Adipocyte (in vitro differentiated cells): ENCODE data around the gene C1QTNF9.
"Not testable (repeated sequence)": the region's sequence is repeated elsewhere in the genome, so short reads cannot be mapped to it uniquely, and the experiment has no call there.

Experiments used
- DNase-seq: peaks from one replicate; pipeline ENCODE4 v3.0.0-alpha.2; 2015; ENCODE audit warnings: low read depth
- H3K27me3 ChIP-seq: replicated peaks from 2 replicates; pipeline ENCODE4 v1.7.0; 2013; ENCODE audit warnings: mild to moderate bottlenecking, low read length, moderate library complexity; ENCODE audit not compliant: control insufficient read depth, insufficient read depth
- H3K36me3 ChIP-seq: 2 replicates; pipeline ENCODE4 v1.7.0; 2013; ENCODE audit warnings: low read length, mild to moderate bottlenecking, moderate library complexity; ENCODE audit not compliant: control insufficient read depth, insufficient read depth, severe bottlenecking
- H3K4me1 ChIP-seq: 2 replicates; pipeline ENCODE4 v1.7.0; 2013; ENCODE audit warnings: mild to moderate bottlenecking, low read length, moderate library complexity; ENCODE audit not compliant: control insufficient read depth, insufficient read depth
- H3K4me3 ChIP-seq: 2 replicates; pipeline ENCODE4 v1.7.0; 2013; ENCODE audit warnings: mild to moderate bottlenecking, low read length, moderate library complexity
- H3K9ac ChIP-seq: 2 replicates; pipeline ENCODE4 v1.7.0; 2013; ENCODE audit warnings: mild to moderate bottlenecking, low read length, moderate library complexity
- H3K9me3 ChIP-seq: 2 replicates; pipeline ENCODE4 v1.7.0; 2013; ENCODE audit warnings: mild to moderate bottlenecking, low read length, moderate library complexity; ENCODE audit not compliant: control insufficient read depth

Gene C1QTNF9, protein sequence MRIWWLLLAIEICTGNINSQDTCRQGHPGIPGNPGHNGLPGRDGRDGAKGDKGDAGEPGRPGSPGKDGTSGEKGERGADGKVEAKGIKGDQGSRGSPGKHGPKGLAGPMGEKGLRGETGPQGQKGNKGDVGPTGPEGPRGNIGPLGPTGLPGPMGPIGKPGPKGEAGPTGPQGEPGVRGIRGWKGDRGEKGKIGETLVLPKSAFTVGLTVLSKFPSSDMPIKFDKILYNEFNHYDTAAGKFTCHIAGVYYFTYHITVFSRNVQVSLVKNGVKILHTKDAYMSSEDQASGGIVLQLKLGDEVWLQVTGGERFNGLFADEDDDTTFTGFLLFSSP

GRCh38 chr13:24309300-24309699 is at the start of gene C1QTNF9:
TSS of gene C1QTNF9 (plus strand) at chr13:24309580. CDS start at chr13:24316004, 6,424 bp downstream.
- not testable (repeated sequence) for H3K9ac ChIP-seq, H3K27me3 ChIP-seq

GRCh38 chr13:24261566-24261965 is 47.8 kb upstream of the C1QTNF9 start:
- no peak overlapping the region for H3K4me3 ChIP-seq
- no peak for DNase-seq
- no peaks in the 10 kb centered on the region for H3K27me3 ChIP-seq
- no peak overlapping the region for H3K9ac ChIP-seq
- no peaks in the 10 kb centered on the region for H3K36me3 ChIP-seq
- H3K4me1 ChIP-seq = no peaks in the 10 kb centered on the region
- no peaks in the 10 kb centered on the region for H3K9me3 ChIP-seq

More at GRCh38 chr13:24309300-24309699, at the start of gene C1QTNF9:
- not testable (repeated sequence) for H3K4me1 ChIP-seq, H3K36me3 ChIP-seq, DNase-seq, H3K9me3 ChIP-seq, H3K4me3 ChIP-seq

- peak; percentile 66 for DNase-seq
- no peaks in the 10 kb centered on the region for H3K9me3 ChIP-seq
- no peaks in the 10 kb centered on the region for H3K27me3 ChIP-seq
- H3K9ac ChIP-seq = no peak overlapping the region
- no peaks in the 10 kb centered on the region for H3K36me3 ChIP-seq
- peaks cover 12% of the 10 kb centered on the region for H3K4me1 ChIP-seq
- no peak overlapping the region for H3K4me3 ChIP-seq
These were observed 45.7 kb upstream of the C1QTNF9 start for GRCh38 chr13:24263632-24264031.

- Histone ChIP-seq H3K4me1 (peaks cover 13% of the 10 kb centered on the region), H3K4me3 (no peak overlapping the region), H3K9me3 (no peaks in the 10 kb centered on the region), H3K9ac (no peak overlapping the region), H3K36me3 (no peaks in the 10 kb centered on the region), H3K27me3 (no peaks in the 10 kb centered on the region)
- no peak for DNase-seq
These were observed 44.4 kb upstream of the C1QTNF9 start for GRCh38 chr13:24264976-24265375.

DNA sequence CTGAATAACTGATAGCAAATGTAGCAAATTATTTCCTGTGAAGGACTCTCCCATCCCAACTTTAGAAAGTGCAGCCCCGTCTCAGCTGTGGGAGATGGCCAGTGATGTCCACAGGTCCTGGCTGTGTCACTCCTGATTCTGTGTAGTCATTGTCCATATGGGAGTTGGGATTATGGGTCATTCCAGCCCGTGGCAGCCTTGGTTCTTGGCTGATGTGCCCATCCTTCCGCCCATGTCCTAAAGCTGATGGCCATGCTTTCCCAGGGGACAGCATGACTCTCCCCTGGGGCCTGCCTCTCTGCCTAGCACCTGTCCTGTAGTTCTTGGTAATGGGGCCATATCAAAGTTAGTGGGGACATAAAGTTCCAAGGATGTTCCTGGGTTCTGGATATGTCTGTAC is 43.9 kb upstream of the C1QTNF9 start:
- Histone ChIP-seq H3K4me1 (peaks cover 18% of the 10 kb centered on the region), H3K4me3 (no peak overlapping the region), H3K27me3 (no peaks in the 10 kb centered on the region), H3K36me3 (no peaks in the 10 kb centered on the region), H3K9me3 (no peaks in the 10 kb centered on the region), H3K9ac (no peak overlapping the region)
- no peak for DNase-seq

DNA sequence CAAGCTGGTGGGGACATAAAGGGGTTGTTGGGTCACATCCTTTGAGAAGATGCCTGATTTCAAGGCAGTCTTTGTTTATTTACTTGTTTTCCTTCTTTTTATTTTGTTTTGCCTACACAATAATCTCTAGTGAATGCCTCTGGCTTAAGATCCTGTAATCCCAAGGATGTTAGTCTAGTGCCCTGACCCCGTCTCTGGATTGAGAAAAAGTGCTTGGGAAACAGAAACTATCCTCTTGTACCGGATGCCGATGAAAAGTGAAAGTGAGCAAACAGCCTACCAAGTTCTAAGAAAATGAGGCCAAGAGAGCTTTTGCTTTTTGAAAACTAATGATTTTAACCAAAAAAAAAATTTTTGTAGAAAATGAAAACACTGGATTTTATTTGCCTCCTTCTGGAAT is 42.1 kb upstream of the C1QTNF9 start:
- H3K4me1 ChIP-seq = peaks cover 30% of the 10 kb centered on the region
- H3K9me3 ChIP-seq = no peaks in the 10 kb centered on the region
- peak overlapping the region; percentile 70 for H3K9ac ChIP-seq
- no peaks in the 10 kb centered on the region for H3K27me3 ChIP-seq
- DNase-seq = no peak
- no peaks in the 10 kb centered on the region for H3K36me3 ChIP-seq
- peak overlapping the region; percentile 73 for H3K4me3 ChIP-seq

DNA sequence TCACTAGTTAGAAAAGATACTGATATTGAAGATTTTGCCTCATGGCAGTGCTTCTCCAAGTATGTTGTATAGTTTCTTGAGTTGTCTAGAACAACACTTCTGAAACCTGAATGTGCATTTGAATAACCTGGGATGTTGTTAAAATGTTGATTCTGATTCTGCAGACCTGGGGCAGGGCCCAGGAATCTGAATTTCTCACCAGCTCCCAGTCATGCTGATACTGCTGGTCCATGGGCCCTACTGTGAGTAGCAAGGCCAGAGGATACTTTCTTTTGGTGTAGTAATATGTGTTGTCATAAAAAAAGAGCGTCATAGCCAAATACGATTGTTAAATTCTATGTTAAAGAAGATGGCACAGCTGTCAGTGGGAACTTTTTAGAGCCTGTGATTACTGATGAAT is 41.6 kb upstream of the C1QTNF9 start:
- no peak for DNase-seq
- peak overlapping the region; percentile 73 for H3K4me3 ChIP-seq
- peaks cover 30% of the 10 kb centered on the region for H3K4me1 ChIP-seq
- no peaks in the 10 kb centered on the region for H3K36me3 ChIP-seq
- H3K9me3 ChIP-seq = no peaks in the 10 kb centered on the region
- peak overlapping the region; percentile 70 for H3K9ac ChIP-seq
- no peaks in the 10 kb centered on the region for H3K27me3 ChIP-seq

DNA sequence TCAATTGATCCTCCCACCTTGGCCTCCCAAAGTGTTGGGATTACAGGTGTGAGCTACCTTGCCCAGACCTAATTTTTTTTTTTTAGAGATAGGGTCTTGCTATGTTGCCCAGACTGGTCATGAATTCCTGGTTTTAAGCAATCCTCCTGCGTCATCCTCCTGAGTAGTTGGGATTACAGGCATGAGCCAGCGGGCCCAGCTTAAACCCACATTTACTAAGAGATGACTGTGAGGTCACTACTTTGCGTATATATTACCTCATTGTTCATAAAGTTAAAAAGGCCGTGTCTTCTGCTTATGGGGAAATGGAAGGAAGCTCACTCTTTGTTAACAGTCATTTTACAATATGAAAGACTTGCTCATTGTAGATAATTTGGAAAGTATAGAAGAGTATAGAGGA is 39.6 kb upstream of the C1QTNF9 start:
- Histone ChIP-seq H3K4me1 (peaks cover 30% of the 10 kb centered on the region), H3K9me3 (no peaks in the 10 kb centered on the region), H3K36me3 (no peaks in the 10 kb centered on the region), H3K9ac (no peak overlapping the region), H3K27me3 (no peaks in the 10 kb centered on the region), H3K4me3 (no peak overlapping the region)
- DNase-seq = no peak

DNA sequence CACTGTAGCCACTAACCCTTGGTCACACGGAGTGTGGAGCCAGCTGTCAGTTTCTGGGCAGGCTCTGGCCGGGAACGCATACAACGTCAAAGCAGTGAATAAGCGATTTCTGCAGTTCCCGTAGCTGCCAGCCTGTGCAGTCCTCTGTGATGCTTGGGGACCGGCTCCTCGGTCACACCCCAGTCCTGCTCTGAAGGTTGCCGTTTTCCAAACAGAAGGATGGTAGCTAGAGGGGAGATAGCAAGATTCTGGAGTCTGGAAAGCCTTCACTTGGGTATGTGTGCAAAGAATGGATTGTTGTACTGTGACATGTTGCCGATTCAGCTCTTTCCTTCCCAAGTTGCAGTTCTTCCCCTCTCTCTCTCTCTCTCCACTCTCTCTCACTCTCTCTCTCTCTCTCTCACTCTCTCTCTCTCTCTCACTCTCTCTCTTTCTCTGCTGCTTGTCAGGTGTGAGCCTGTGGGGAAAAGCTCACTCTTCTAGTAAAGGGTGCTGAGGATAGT is 38.7 kb upstream of the C1QTNF9 start:
- Histone ChIP-seq H3K27me3 (no peaks in the 10 kb centered on the region), H3K4me3 (peak overlapping the region; percentile 74), H3K4me1 (peaks cover 30% of the 10 kb centered on the region), H3K9me3 (no peaks in the 10 kb centered on the region), H3K36me3 (no peaks in the 10 kb centered on the region), H3K9ac (peak overlapping the region; percentile 35)
- DNase-seq = peak; percentile 51

DNA sequence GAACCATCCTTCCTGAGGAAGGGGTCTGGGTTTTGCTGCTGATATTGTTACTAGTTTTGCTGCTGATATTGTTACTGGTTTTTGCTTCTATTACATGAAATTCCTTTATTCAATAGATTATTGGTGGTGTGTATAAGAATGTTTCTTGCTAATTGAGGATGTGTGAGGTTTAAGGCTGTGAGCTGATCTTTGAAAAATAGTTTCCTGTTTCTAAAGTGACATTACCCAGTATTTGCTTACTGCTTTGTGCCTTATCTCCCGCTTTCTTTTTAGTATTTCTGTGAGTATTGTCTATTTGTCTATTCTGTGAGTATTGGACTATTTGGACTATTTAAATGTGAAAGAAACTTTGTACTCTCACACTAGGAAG is 38.2 kb upstream of the C1QTNF9 start:
- no peaks in the 10 kb centered on the region for H3K27me3 ChIP-seq
- no peak for DNase-seq
- H3K4me1 ChIP-seq = peaks cover 30% of the 10 kb centered on the region
- H3K36me3 ChIP-seq = no peaks in the 10 kb centered on the region
- H3K9ac ChIP-seq = peak overlapping the region; percentile 35
- peak overlapping the region; percentile 74 for H3K4me3 ChIP-seq
- H3K9me3 ChIP-seq = no peaks in the 10 kb centered on the region

DNA sequence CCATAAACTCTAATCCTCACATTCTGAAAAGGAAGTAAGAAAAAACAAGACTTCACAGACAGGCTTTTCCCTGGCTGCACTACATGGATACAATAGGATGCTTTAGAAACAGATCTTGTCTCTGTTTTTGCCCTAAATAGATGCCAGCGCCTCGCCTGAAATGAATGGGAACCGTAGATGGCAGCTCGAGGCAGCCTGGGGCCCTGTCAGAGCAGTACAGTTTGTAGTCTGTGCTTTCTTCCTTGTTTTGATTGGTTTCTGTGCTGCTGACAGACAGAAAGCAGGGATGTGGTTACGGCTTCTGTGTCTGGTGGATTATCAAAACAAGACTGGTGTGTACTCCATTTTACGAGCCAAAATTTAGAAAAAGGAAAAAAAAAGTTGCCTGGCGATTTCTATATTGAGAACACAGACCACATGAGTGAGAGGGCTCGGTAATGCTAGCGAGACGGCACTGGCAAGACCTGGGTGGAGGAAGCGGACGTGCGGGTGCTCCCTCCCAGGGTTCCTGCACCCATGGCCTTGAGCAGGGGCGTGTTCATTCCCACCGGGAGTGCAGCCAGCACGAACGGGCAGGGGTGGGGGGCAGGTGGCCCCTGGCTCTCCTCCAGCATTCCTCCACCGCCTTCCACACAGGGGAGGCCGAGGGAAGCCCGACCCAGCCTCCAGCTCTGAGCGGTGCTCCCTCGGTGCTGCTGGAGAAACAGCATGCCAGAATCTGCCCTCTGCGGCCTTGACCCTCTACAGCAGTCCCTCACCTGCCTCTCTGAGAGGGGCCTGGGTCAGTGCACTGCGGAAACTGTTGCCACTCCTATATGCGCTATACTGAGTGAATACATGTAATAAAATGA is 37.6 kb upstream of the C1QTNF9 start:
- H3K9ac ChIP-seq = peak overlapping the region; percentile 35
- DNase-seq = peak; percentile 74
- no peaks in the 10 kb centered on the region for H3K36me3 ChIP-seq
- peak overlapping the region; percentile 74 for H3K4me3 ChIP-seq
- H3K4me1 ChIP-seq = peaks cover 30% of the 10 kb centered on the region
- H3K9me3 ChIP-seq = no peaks in the 10 kb centered on the region
- H3K27me3 ChIP-seq = no peaks in the 10 kb centered on the region
